Activated CD8-positive, alpha-beta memory T cell treated with anti-CD3 and anti-CD28 coated beads for 24 hours (primary cell): ENCODE data around the gene DNMT1.
A peak's percentile ranks its signal among the peaks of the same experiment; 100 is the strongest.

Experiments used
- DNase-seq: peaks from one replicate; pipeline ENCODE4 v3.0.0-alpha.2; 2020

Gene DNMT1

GRCh38 chr19:10138879-10139795, 55.6 kb downstream of the DNMT1 start:
- DNase-seq, result no peak

- DNase-seq, result no peak
Measured at GRCh38 chr19:10137751-10138682, 56.7 kb downstream of the DNMT1 start.

DNA sequence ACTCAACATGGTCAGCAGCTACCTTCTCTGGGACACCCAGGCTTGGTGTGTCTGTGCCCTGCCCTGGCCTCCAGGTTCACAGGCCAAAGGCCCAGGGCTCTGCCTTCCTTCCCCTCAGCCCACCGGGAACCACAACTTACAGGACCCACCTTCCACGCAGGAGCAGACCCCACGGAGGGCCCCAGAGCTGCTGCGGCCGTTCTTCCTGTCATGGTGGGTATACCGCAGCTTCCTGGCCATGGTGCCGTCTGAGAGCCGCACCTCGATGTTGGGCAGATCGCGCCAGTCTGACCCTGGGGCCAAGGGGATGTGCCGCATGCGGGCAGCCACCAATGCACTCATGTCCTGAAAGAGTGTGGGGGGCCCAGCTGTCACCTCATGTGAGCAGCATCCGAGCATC, 57.8 kb downstream of the DNMT1 start:
- DNase-seq, result no peak

DNA sequence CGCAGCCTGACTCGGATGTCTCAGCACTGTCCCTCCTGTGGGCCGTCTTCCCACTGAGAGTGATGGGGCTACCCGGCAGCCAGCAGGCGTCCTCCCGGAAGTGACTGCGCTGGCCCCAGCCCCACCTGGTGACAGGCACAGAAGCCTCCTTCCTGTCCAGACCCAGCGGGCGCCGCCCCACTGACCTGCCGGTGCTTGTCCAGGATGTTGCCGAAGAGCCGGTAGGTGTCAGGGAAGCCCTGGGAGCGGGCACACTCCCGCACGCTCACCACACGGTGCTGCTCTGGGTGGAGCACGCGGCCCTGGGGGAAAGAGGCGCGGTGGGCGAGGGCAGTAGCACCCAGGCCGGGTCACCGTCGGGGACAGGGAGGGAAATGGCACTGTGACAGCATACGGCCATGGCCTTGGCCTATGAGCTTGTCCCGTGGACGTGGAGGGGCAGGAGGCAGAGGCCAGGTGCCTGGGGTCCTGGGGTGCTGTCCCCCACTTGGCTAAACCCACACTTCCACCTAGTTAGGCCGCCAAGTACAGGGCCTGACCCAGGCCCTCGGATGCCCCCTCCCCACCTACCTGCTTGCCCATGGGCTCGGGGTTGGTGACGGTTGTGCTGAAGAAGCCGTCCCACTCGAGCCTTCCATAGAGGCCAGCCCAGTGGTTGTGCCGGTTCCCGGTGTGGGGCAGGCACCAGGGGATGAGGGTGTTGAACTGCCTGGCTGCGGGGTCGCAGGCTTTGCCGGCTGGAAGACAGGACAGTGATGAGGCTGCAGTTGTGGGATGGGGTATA, 59.0 kb downstream of the DNMT1 start:
- no peak for DNase-seq

- DNase-seq, result no peak
Measured at GRCh38 chr19:10134040-10134439, 60.7 kb downstream of the DNMT1 start.

DNA sequence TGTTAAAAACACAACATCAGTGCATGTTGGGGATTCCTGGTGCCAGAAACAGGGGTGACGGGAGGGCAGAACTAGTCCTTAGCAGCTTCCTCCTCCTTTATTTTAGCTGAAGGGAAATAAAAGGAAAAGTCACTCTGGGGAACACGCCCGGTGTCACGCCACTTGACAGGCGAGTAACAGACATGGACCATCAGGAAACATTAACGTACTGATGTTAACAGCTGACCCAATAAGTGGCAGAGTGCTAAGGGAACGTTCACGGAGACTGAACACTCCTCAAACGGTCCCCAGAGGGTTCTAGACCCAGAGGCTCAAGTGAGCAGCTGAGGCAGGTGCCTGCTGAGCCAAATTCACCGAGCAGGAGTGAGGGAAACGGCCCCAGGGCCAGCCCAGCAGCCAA, 61.2 kb downstream of the DNMT1 start:
- DNase-seq, result no peak

GRCh38 chr19:10132905-10133304, 61.8 kb downstream of the DNMT1 start:
- DNase-seq, result no peak

DNA sequence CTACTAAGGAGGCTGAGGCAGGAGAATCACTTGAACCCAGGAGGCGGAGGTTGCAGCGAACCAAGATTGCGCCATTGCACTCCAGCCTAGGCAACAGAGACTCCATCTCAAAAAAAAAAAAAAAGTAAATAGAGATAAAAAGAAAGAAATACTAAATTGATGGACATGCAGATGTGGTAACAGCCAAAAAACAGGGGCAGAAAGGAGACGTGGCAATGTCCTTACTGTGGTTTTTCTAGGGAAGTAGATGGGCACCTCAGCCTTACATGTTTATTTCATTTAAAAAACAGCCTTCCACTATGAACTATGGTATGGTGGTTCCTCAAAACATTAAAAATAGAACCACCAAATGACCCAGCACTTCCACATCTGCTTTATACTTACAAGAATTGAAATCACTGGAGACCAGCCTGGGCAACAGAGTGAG, 68.5 kb downstream of the DNMT1 start:
- DNase-seq, result no peak

GRCh38 chr19:10124429-10124828, 70.3 kb downstream of the DNMT1 start:
- DNase-seq, result no peak

DNA sequence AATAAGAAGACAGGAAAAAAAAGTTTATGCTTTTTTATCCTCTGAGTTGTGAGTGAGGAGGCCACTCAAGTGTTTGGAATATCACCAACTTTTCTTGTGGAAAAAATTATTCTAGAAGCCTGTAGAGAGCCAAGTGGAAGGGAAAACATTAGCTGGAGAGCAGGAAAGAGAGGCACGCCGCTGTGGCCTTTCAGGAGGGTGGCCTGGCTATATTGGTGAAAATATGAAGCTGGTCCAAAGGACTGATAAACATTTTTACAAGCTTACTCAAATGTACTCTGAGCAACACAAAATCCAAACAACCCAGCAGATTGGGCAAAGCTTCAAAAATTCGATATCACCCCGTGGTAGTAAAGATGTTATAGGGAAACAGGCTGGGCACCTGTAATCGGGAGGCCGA, 72.7 kb downstream of the DNMT1 start:
- no peak for DNase-seq

DNA sequence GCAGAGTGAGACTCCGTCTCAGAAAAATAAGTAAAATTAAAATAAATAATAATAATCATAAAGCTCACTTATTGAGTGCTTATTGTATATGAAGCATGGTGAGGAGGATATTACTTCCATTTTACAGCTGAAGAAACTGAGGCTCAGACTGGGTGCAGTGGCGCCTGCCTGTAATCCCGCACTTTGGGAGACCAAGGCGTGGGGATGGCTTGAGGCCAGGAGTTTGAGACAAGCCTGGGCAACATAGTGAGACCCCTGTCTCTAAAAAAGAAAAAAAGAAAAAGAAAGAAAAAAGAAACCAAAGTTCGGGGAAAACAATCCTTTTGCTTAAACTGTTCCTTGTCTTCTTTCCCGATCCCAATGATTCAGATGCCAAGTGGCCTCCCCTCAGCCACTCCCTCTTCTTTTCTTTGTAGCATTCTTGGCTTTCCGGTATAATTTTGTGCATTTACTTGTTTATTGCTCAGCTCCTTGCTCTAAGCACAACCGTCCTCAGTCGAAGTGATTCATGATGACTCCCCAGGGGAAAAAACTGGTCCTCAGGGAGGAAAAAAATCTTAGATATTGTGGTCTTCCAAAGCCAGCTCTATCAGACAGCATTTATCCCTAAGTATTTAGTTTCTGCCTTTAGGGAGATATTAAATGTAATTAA, 74.1 kb downstream of the DNMT1 start:
- DNase-seq, result no peak

DNA sequence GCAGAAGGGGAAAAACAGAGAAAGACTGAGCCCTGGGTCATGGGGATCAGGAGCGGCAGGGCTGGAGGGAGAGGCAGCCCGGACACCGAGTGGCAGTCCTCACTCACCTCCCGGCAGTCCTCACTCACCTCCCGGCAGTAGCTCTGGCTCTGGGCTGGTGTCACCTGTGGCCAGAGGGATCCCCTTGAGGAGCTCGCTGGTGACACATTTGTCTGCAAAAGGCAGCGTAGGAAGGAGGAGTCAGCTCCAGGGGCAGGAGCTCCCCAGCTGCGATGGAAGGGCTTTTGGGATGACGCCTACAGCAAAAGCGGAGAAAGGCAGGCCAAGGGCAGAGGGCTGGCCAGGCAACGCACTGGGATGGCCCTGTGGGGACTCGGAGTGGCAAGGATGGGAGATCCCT, 75.8 kb downstream of the DNMT1 start:
- no peak for DNase-seq

DNA sequence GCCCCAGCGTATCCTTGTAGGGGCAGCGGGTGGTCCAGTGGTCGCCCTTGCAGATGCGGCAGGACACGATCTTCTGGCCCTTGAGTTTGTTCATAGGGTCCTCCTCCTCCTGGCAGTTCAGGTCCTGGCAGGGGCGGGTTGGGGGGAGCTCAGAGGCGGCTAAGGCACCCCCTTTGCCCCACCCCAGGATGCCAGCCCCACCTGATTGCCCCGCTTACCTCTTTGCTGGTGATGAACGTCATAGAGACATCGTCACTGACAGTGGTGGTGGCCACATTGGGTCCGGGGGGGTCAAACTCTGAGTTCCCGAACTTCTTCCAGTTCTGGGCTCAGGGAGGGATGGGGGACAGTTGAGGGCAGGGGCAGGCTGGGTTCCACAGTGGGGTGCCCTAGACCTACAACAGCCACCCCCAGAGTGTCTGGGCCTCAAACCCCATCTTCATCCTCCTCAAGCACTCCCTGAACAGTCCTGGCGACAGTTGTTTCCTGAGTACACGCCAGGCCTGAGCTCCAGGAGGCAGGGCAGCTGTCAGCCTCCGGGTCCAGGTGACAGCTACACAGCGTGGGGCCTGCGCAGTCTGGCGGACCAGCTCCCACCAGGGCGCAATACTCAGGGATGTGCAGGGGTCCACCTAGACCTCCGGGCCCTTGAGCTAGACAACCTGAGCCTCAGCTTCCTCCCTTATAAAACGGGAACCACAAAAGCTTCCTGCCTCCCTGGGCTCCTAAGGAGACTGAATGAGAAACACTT, 77.7 kb downstream of the DNMT1 start:
- DNase-seq, result no peak

DNA sequence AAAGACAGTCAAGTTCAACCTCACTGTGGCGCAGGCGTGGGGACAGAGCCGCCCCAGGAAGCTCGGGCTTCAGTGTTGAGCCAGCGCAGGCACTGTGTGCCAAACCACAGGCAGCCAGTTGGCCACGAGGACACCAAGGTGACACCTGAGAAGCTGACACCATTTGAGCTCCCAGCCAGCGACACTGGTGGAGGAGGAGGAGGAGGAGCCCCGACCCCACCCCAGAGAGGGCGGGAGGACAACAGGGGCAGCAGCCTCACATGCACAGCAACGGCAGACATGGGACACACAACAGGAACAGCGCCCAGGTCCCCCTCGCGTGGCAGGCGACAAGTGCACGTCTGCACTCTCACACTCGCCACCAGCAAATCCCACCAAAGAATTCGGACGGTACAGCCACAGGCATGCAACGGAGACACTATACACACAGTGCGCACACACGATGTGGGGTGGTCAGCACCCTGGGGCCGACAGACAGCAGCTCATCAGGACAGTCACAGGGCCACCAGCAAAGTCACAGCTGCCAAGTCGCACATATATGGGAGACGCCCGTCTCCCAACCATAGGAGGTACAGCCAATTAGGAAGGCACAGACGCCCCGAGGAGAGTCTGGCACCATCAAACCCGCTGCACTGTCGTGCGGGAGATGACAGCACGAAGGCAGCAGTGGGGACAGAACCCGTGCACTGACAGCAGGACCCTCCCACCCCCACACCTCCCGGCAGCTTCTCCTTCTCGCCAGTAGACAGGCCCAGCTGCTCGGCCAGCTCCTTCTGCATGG, 78.5 kb downstream of the DNMT1 start:
- no peak for DNase-seq

DNA sequence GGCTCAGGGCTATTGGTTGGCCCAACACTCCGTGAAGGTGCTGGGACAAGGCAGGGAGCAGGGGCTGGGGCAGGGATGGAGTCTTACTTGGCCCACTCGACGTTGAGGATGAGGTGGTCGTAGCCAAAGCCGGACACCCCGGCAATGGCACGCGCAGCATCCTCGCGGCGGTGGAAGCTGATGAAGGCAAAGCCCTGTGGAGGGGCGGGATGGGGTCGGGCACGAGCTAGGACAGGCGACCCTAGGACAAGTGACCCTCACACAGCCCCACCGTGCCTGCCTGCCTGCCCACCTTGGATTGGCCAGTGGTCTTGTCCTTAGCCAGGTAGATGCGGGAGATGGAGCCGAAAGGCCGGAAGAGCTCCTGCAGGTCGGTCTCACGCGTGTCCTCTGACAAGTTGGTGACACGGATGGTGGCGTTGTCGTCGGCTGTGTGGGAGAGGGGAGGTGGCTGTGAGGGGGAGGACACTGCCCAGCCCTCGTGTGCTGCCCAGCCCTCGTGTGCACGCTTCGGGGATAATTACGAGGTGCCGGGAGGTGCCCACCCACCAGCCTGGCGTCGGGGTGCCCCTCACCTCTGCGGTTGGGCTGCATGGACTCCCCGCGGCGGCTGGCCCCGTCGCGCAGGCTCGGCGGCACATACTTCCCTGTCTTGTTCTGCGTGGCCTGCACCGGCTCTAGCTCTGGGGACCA, 79.2 kb downstream of the DNMT1 start:
- DNase-seq, result peak; percentile 76

- DNase-seq, result peak; percentile 82
Measured at GRCh38 chr19:10114651-10115391, 79.9 kb downstream of the DNMT1 start.

DNA sequence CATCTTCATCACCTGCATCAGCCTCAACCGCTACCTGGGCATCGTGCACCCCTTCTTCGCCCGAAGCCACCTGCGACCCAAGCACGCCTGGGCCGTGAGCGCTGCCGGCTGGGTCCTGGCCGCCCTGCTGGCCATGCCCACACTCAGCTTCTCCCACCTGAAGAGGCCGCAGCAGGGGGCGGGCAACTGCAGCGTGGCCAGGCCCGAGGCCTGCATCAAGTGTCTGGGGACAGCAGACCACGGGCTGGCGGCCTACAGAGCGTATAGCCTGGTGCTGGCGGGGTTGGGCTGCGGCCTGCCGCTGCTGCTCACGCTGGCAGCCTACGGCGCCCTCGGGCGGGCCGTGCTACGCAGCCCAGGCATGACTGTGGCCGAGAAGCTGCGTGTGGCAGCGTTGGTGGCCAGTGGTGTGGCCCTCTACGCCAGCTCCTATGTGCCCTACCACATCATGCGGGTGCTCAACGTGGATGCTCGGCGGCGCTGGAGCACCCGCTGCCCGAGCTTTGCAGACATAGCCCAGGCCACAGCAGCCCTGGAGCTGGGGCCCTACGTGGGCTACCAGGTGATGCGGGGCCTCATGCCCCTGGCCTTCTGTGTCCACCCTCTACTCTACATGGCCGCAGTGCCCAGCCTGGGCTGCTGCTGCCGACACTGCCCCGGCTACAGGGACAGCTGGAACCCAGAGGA, 80.6 kb downstream of the DNMT1 start:
- DNase-seq, result peak; percentile 79

- peak; percentile 83 for DNase-seq
Measured at GRCh38 chr19:10113592-10113963, 81.2 kb downstream of the DNMT1 start.
